WTC11 (cell line): ENCODE results near the gene CDIP1. TPM values are rescaled to one million over a fixed set of nuclear protein-coding genes. Genes with fewer than 3 reads are reported as not detected.

Experiments used
- ATAC-seq: fragments of 200-7000 bp; cut with Tn5 transposase; 2 replicates; pipeline ENCODE4 v1.10.0; 2021; ENCODE audit warnings: mild to moderate bottlenecking, moderate library complexity
- CTCF ChIA-PET: fragments of 300-600 bp; sonication (Branson Sonifier 250); formaldehyde crosslinking; loops from one replicate; lab custom pipeline; 2021; ENCODE audit warnings: antibody characterized with exemption; lab: Charles Lee
- POLR2A ChIA-PET: fragments of 350-600 bp; sonication (Branson Sonifier 250); formaldehyde crosslinking; loops from one replicate; lab custom pipeline; 2021; ENCODE audit warnings: antibody characterized with exemption; lab: Charles Lee
- DNase-seq: peaks from one replicate; pipeline ENCODE4 v3.0.0; 2021; ENCODE audit warnings: low spot score
- H3K27ac Mint-ChIP-seq: 2 replicates; pipeline ENCODE4 v1.8.0; 2021; ENCODE audit warnings: mixed read lengths
- H3K27me3 Mint-ChIP-seq: 2 replicates; pipeline ENCODE4 v1.8.0; 2021; ENCODE audit warnings: low read depth, mild to moderate bottlenecking, moderate library complexity, mixed read lengths
- H3K36me3 Mint-ChIP-seq: 2 replicates; pipeline ENCODE4 v1.8.0; 2021; ENCODE audit warnings: mixed read lengths
- H3K4me1 Mint-ChIP-seq: 2 replicates; pipeline ENCODE4 v1.8.0; 2022; ENCODE audit warnings: mixed read lengths
- H3K4me3 Mint-ChIP-seq: 2 replicates; pipeline ENCODE4 v1.8.0; 2021; ENCODE audit warnings: mild to moderate bottlenecking, moderate library complexity, mixed read lengths
- H3K9me3 Mint-ChIP-seq: 2 replicates; pipeline ENCODE4 v1.8.0; 2021; ENCODE audit warnings: mixed read lengths
- FOXP1 ChIP-seq: sonication (generic); formaldehyde crosslinking; IDR thresholded peaks from 2 replicates; pipeline ENCODE4 v1.8.0; 2022; ENCODE audit warnings: missing genetic modification reagents, mild to moderate bottlenecking, moderate library complexity, borderline replicate concordance
- GTF2I ChIP-seq: fragments of 250-450 bp; sonication (Bioruptor Pico); conservative IDR thresholded peaks from 2 replicates; pipeline ENCODE4 v1.4.0; 2021; ENCODE audit warnings: mild to moderate bottlenecking
- IRF2 ChIP-seq: sonication (generic); formaldehyde crosslinking; IDR thresholded peaks from 2 replicates; pipeline ENCODE4 v1.8.0; 2022; ENCODE audit warnings: low read depth, missing genetic modification reagents, borderline replicate concordance
- JAZF1 ChIP-seq: fragments of 250-450 bp; sonication (Bioruptor Pico); IDR thresholded peaks from 2 replicates; pipeline ENCODE4 v1.9.0; 2021; ENCODE audit warnings: moderate library complexity, mild to moderate bottlenecking, inconsistent platforms
- MXD4 ChIP-seq: fragments of 250-450 bp; sonication (Bioruptor Pico); IDR thresholded peaks from 2 replicates; pipeline ENCODE4 v1.8.0; 2021; ENCODE audit warnings: mild to moderate bottlenecking, moderate library complexity, borderline replicate concordance
- NR2C2 ChIP-seq: sonication (generic); formaldehyde crosslinking; IDR thresholded peaks from 2 replicates; pipeline ENCODE4 v1.8.0; 2022; ENCODE audit warnings: mild to moderate bottlenecking, missing genetic modification reagents
- ZNF219 ChIP-seq: sonication (generic); formaldehyde crosslinking; IDR thresholded peaks from 2 replicates; pipeline ENCODE4 v1.8.0; 2023; ENCODE audit warnings: missing genetic modification reagents, mild to moderate bottlenecking, borderline replicate concordance
- ZNF423 ChIP-seq: fragments of 250-450 bp; sonication (Bioruptor Pico); IDR thresholded peaks from 2 replicates; pipeline ENCODE4 v2.1.2; 2022; ENCODE audit warnings: mild to moderate bottlenecking, moderate library complexity
- total RNA-seq: library from RNA; stranded (reverse); gene quantifications from 3 replicates; pipeline ENCODE4 v1.2.3, GENCODE V29; 2021
- TF ChIP-seq, protein P1 (sequence below): sonication (generic); formaldehyde crosslinking; IDR thresholded peaks from 2 replicates; pipeline ENCODE4 v1.8.1; 2023; ENCODE audit warnings: mild to moderate bottlenecking, missing genetic modification reagents
- TF ChIP-seq, protein P2 (sequence below): sonication (generic); formaldehyde crosslinking; IDR thresholded peaks from 2 replicates; pipeline ENCODE4 v1.8.1; 2023; ENCODE audit warnings: mild to moderate bottlenecking, missing genetic modification reagents, borderline replicate concordance
- TF ChIP-seq, protein P3 (sequence below): sonication (generic); formaldehyde crosslinking; conservative IDR thresholded peaks from 2 replicates; pipeline ENCODE4 v1.8.1; 2023; ENCODE audit warnings: mild to moderate bottlenecking, low read depth, missing genetic modification reagents, moderate library complexity
- TF ChIP-seq, protein P4 (sequence below): fragments of 250-450 bp; sonication (Bioruptor Pico); IDR thresholded peaks from 2 replicates; pipeline ENCODE4 v1.9.0; 2021; ENCODE audit warnings: mild to moderate bottlenecking, borderline replicate concordance

Gene CDIP1
- total RNA-seq, 1 experiment from 2014 or later = 68.9 TPM

DNA sequence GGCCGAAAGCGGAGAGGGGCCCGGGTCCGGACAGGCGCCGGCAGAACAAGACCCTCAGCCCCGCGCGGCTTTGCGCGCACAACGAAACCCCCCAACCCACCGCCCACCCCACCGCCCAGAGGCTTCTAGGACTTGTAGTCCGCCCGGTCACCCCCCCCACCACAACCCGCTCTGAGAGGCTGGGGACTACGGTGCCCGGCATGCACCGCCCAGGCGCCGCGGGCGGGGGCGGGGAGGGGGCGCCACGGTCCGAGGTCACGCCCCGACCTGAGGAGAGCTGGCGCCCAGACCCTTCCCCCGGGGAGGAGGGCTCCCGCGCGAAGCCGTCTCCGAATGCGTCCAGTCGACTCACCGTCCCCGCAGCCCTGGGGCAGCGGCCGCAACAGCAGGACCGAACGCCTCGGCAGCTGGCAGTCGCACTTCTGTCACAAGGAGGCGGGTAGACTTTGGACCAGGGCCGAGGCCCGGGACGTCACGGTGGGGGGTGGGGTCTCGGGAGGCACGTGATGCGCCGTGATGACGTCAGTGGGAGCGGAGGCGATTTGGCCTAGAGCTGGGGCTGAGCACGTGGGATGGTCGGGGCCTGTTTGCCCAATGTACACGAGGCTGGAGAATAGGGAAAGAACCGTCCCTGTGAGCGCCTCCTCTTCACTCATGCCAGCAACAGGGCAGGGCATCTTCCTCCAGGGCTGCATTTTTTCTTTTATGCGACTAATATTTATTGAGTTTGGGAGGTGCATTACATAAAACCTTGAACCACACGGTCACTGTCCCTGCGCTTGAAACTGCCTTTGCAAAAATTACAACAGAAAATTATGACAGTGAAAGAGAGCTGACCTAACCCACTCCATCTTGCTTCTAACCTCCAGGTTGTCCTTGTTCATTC is at the start of gene CDIP1 (continued):
- TF ChIP-seq, protein P1, sequence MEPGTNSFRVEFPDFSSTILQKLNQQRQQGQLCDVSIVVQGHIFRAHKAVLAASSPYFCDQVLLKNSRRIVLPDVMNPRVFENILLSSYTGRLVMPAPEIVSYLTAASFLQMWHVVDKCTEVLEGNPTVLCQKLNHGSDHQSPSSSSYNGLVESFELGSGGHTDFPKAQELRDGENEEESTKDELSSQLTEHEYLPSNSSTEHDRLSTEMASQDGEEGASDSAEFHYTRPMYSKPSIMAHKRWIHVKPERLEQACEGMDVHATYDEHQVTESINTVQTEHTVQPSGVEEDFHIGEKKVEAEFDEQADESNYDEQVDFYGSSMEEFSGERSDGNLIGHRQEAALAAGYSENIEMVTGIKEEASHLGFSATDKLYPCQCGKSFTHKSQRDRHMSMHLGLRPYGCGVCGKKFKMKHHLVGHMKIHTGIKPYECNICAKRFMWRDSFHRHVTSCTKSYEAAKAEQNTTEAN = peak; percentile 98
- TF ChIP-seq, protein P2, sequence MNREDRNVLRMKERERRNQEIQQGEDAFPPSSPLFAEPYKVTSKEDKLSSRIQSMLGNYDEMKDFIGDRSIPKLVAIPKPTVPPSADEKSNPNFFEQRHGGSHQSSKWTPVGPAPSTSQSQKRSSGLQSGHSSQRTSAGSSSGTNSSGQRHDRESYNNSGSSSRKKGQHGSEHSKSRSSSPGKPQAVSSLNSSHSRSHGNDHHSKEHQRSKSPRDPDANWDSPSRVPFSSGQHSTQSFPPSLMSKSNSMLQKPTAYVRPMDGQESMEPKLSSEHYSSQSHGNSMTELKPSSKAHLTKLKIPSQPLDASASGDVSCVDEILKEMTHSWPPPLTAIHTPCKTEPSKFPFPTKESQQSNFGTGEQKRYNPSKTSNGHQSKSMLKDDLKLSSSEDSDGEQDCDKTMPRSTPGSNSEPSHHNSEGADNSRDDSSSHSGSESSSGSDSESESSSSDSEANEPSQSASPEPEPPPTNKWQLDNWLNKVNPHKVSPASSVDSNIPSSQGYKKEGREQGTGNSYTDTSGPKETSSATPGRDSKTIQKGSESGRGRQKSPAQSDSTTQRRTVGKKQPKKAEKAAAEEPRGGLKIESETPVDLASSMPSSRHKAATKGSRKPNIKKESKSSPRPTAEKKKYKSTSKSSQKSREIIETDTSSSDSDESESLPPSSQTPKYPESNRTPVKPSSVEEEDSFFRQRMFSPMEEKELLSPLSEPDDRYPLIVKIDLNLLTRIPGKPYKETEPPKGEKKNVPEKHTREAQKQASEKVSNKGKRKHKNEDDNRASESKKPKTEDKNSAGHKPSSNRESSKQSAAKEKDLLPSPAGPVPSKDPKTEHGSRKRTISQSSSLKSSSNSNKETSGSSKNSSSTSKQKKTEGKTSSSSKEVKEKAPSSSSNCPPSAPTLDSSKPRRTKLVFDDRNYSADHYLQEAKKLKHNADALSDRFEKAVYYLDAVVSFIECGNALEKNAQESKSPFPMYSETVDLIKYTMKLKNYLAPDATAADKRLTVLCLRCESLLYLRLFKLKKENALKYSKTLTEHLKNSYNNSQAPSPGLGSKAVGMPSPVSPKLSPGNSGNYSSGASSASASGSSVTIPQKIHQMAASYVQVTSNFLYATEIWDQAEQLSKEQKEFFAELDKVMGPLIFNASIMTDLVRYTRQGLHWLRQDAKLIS (CRISPR knock-in tag) = peak; percentile 89; the same call in 1 of the 2 replicates
- TF ChIP-seq ZNF219 (CRISPR knock-in tag) (peak; percentile 90), MXD4 (CRISPR knock-in tag) (no peak), NR2C2 (CRISPR knock-in tag) (peak; percentile 73; the same call in 1 of the 2 replicates), JAZF1 (CRISPR knock-in tag) (no peak), GTF2I (CRISPR knock-in tag) (no peak), IRF2 (CRISPR knock-in tag) (peak; percentile 91)
- TF ChIP-seq, protein P3, sequence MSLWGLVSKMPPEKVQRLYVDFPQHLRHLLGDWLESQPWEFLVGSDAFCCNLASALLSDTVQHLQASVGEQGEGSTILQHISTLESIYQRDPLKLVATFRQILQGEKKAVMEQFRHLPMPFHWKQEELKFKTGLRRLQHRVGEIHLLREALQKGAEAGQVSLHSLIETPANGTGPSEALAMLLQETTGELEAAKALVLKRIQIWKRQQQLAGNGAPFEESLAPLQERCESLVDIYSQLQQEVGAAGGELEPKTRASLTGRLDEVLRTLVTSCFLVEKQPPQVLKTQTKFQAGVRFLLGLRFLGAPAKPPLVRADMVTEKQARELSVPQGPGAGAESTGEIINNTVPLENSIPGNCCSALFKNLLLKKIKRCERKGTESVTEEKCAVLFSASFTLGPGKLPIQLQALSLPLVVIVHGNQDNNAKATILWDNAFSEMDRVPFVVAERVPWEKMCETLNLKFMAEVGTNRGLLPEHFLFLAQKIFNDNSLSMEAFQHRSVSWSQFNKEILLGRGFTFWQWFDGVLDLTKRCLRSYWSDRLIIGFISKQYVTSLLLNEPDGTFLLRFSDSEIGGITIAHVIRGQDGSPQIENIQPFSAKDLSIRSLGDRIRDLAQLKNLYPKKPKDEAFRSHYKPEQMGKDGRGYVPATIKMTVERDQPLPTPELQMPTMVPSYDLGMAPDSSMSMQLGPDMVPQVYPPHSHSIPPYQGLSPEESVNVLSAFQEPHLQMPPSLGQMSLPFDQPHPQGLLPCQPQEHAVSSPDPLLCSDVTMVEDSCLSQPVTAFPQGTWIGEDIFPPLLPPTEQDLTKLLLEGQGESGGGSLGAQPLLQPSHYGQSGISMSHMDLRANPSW (CRISPR knock-in tag) = no peak
- TF ChIP-seq, protein P4, sequence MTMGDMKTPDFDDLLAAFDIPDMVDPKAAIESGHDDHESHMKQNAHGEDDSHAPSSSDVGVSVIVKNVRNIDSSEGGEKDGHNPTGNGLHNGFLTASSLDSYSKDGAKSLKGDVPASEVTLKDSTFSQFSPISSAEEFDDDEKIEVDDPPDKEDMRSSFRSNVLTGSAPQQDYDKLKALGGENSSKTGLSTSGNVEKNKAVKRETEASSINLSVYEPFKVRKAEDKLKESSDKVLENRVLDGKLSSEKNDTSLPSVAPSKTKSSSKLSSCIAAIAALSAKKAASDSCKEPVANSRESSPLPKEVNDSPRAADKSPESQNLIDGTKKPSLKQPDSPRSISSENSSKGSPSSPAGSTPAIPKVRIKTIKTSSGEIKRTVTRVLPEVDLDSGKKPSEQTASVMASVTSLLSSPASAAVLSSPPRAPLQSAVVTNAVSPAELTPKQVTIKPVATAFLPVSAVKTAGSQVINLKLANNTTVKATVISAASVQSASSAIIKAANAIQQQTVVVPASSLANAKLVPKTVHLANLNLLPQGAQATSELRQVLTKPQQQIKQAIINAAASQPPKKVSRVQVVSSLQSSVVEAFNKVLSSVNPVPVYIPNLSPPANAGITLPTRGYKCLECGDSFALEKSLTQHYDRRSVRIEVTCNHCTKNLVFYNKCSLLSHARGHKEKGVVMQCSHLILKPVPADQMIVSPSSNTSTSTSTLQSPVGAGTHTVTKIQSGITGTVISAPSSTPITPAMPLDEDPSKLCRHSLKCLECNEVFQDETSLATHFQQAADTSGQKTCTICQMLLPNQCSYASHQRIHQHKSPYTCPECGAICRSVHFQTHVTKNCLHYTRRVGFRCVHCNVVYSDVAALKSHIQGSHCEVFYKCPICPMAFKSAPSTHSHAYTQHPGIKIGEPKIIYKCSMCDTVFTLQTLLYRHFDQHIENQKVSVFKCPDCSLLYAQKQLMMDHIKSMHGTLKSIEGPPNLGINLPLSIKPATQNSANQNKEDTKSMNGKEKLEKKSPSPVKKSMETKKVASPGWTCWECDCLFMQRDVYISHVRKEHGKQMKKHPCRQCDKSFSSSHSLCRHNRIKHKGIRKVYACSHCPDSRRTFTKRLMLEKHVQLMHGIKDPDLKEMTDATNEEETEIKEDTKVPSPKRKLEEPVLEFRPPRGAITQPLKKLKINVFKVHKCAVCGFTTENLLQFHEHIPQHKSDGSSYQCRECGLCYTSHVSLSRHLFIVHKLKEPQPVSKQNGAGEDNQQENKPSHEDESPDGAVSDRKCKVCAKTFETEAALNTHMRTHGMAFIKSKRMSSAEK = peak; percentile 96

DNA sequence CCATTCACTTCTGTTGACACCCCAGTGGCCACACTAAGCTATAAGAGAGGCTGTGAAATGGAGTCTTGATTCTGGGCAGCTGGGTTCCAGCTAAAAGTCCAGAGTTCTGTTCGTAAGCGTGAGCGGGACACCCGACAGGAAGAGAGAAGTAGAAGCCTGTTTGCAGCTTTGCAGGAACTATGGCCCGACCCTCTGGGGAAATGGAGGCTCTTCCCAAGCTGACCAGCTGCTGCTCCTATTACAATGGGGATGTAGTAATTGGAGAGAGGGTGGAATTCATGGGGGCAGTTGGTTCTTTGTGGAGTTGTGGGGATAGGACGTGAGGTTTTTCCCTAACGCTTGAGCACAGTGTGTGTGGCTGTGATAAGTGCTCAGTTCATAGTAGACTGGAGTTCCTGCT is 47.7 kb upstream of the CDIP1 start:
- no peak overlapping the region for H3K4me3 Mint-ChIP-seq
- no peak for DNase-seq
- no peak for ATAC-seq
- peaks cover 5% of the 10 kb centered on the region for H3K36me3 Mint-ChIP-seq
- no peak for TF ChIP-seq NR2C2 (CRISPR knock-in tag)
- TF ChIP-seq FOXP1 (CRISPR knock-in tag) = no peak
- TF ChIP-seq, protein P3 (CRISPR knock-in tag) = no peak
- TF ChIP-seq ZNF423 (CRISPR knock-in tag) = no peak
- TF ChIP-seq, protein P4 = no peak
- H3K4me1 Mint-ChIP-seq = peaks cover 9% of the 10 kb centered on the region
- POLR2A ChIA-PET = interaction anchor here (0.6 to 0.7 kb wide), 2 partner anchors 14 to 64 kb away, joined by 3 read pairs; no protein-coding TSS in a partner anchor
- CTCF ChIA-PET = interaction anchor here (0.7 to 3.1 kb wide), 36 partner anchors 9 to 170 kb away, joined by 3 to 59 read pairs (median 11); partner anchors contain the start of genes CDIP1, CORO7, HMOX2 and MGRN1
- H3K27me3 Mint-ChIP-seq = peaks cover 7% of the 10 kb centered on the region
- H3K27ac Mint-ChIP-seq = no peak overlapping the region
- H3K9me3 Mint-ChIP-seq = peaks cover 14% of the 10 kb centered on the region
